RCC 7860 (cell line): ENCODE measurements around the gene MYO18A.

ENCODE experiments used
- DNase-seq: peaks from one replicate; pipeline ENCODE4 v3.0.0-alpha.2; 2015; ENCODE audit warnings: low spot score
- FAIRE-seq: peaks from 2 replicates; lab custom pipeline; 2012; peaks lifted over from hg19 to GRCh38; lab: Jason Lieb, UNC

Gene MYO18A

DNA sequence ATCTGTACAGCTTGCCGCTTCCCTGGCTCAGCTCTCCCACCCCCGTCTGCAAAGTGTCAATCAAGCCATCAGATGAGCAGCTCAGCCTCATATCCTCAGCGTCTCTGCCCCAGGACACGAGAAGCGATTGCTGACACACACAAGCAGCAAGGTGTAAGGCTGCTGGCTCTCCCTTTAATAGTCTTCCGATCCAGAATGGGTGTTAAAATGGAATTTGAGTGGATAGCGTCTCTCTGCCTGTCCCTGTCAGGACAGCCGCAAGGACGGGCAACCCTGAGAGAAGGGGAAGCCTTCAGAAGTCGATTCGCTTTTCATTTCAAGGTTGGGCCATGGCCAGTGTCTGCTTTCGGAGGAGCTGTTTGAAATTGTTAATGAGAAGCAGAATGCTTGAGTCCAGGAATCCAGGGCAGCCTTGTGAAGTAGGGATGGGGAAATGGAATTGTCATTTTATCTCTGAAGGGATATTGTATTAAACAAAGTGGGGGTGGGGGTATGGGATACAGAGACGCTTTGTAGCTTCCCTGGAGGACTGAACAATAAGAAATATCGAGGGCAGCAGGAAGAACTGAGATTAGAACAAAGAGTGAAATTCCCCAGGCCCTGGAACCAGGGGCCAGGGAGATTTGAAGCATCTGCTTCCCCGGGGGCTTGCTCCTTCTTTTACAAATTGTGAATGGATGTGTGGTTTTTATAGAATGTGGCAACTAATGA is 142.0 kb downstream of the MYO18A start:
- no peak for FAIRE-seq
- DNase-seq: no peak

DNA sequence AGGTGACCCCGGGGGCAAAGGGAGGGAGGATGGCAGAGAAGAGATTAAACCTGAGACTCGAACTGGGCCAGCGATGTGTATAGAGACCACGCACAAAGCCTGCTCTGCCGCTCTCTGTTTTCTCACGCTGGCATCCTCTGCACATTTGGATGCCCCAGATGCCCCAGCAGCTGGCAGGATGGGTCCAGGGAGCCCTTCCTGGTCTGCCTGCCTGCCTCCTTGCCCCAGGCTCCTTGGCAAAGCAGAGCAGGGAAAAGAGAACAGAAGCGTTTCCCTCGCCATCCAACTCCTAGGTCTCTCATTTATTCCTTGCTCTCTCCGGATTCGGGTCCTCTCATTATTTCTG is 142.5 kb downstream of the MYO18A start:
- FAIRE-seq (no peak), DNase-seq (no peak)

DNA sequence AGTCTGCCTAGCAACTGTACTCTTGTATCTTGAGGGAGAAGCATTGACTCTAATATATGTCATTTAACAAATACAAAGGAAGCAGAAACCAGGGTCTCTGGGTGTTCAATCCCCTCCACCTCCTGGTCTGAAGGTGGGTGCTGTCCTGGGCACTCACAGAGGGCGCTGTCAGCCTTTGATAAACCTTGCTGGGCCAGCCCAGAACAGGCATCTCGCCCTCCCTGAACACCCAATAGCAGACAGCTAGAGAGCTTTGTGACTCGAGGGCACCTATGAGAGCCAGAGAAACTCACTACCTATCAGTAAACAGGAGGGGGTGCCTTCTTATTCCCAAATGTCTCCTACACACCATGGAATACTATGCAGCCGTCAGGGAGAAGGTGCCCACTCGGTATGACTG is 143.6 kb downstream of the MYO18A start:
- no peak for FAIRE-seq
- no peak for DNase-seq

DNA sequence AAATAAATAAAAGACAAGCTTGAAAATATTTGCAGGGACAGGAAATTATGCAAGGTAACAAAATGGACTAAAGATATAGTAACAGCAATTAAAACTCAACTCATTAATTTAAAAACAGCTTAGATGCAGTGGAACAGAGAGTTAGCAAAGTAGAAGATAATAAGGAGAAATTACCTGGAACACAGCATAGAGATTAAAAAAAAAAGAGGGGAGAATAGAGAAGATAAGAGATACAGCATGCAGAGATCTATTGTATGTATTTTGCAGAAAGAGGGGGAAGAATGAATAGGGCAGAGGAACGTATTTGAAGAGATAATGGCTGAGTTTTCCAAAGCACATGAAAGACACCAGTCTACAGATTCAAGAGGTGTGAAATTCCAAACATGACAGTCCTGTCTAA is 145.7 kb downstream of the MYO18A start:
- no peak for FAIRE-seq
- DNase-seq: no peak

DNA sequence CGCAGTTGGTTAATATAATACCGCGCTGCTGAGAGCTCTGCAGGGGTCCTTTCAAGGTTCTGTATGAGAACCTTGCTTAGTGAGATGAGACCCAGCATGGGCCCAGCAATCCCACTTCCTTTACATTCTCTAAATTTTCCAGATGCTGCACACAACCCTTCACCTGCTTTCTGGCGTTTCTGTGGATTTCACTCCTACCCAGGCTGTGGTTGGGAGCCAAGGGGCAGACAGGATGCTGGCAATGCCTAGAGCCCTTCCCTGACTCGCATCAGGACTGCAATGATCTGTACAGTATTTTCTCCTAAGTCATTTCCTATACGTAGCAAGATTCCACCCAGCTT is 147.4 kb downstream of the MYO18A start:
- FAIRE-seq (no peak), DNase-seq (no peak)

DNA sequence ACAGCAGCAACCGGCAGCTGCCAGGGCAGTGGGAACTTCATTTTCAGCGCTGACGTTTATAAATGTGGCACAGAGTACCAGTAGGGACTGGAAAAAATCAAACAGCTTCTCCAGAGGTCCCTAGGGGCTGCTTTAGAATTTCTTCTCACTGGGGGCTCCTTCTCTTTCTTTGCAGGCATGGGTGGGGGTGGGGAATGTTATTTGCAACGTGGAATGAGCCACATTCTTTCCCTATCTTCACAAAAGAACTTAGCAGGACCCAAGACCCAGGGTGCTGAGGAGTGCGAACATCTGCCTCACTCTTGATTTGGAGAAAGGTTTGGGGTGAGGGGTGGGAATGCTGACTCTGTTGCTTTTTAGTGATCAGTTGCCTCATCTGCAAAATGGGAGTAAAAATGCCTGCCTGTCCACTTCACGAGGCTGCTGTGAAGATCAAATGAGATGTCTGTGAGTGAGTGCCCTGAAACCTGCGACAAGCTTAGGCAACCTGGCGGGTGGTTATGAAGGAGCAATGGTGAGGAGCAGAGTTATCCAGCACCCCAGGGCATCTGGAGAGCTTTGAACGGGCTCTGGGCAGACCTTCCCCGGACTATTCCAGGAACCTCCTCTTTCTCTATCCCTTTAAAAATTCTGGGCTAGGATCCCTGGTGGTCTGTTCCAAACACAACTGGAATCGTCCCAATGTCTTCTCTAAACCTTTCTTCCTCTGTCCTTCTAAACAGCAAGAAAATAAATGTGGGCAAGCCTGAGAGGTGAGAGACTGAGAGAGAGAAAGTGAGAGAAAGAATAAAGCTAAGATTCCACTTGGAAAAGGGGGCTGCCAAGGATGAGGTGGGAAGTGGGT is 148.0 kb downstream of the MYO18A start:
- DNase-seq: no peak
- no peak for FAIRE-seq

DNA sequence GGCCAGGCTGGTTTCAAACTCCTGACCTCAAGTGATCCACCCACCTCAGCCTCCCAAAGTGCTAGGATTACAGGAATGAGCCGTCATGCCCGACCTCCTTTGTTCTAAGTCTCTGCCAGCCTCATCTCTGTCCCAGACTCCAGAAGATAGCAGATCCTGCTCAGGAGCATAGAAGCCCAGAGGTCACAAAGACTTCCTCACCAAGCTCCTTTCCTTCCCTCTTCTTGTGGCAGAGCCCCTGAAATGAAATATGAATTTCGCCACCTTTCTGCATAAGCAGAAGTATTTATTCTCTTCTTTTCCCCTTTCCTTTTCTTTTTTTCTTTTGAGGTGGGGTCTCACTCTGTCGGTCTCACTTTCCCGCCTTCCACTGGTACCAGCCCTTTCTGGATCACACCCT is 148.7 kb downstream of the MYO18A start:
- FAIRE-seq: no peak
- no peak for DNase-seq

DNA sequence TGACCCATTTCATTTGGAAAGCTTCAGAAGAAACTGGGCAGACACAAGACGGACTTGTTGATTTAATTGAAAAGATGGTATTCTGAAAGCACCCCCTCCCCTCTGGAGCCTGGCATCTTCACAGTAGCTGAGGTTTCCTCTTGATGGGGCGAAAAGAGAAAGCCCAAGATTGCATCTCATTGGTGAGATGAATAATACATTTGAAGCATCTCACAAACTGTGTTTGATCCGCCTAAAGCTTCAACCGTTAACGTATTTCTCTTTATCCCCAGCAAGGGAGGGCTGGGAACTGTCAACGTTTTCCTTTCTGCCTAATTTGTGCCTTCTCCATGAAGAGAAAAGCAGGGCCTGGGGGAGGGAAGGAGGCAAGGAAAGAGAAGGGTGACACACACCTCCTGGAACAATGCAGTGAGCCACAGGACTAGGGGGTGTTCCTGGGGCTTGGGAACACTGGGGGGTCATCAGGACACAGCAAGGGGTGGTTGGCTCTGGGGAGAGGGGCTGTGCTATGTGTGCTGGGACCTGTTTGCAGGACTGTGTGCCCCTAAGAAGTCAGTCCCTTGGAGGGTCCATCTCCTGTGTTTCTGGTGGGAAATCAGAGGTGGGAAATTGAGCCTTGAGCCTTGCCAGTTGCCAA is 155.8 kb downstream of the MYO18A start:
- FAIRE-seq (no peak), DNase-seq (no peak)

DNA sequence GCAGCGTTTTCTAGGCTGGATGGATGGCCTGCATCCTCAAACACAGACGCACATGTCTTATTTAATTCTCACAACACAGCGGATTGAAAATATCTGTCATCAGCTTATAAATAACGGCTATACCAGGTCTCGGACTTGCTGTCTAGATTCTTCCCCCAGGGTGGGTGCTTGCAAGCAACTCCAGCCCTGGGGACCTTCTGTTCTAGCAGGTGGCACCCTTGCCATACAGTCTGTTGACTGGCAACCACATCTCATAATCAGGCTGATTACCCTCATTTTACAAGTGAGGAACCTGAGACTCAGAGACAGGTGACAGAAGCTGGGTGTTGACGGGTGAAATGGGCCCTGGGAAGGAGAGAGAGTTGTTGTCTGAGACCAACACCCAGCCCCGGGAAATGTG is 158.1 kb downstream of the MYO18A start:
- no peak for DNase-seq
- FAIRE-seq: no peak

DNA sequence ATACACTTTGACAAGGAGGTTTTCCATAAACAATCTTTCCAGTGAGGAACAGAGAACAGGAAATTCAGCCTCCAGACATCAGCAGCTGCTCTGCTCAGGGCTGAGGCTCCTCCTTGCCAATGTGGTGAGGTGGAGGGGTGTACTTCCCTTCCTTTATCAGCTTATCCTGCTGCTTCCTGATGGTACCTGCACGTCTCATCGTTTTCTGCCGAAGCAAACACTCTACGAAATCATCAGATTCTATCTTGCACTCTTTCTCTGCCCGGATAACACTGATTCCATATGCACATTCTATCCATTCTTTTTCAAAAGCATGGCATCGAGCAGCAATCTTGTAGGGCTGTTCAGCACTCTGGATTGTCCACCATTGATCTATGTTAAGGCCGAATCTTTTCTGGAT is 159.0 kb downstream of the MYO18A start:
- FAIRE-seq (no peak), DNase-seq (no peak)
